ENCODE data around the gene BBS7. TPM values are rescaled to one million over a fixed set of nuclear protein-coding genes. Genes with fewer than 3 reads are reported as not detected.

The BBS7 gene
- total RNA-seq, 2 donors from 2014 or later: 10.1 to 17.1 TPM

DNA sequence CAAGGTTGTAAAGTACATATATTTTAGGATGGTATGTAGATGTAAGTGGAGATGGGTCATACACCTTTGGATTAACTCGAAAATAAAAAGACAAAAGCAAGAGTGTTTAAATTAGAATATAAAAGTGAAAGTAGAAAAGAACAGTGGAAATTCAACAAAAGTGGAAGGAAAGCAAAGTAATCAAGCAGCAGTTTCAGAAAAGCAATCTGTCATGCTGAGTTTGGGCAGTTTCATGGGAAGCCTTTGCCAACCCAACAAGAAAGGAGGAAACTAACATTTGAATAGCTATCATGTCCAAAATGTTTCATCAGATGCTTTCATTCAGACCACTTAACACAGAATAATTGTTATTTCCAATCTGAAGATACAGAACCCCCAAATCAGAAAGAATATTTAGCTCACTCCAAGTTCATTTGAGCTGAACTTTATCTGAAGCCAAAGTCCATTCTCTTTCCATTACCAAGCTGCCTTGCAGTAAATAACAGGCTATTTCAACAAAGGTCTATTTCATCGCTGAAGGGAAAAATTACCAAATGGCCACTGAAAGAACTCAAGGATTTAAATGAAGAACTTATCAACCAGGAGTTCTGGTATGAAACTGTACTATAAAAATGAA is 71.0 kb downstream of the BBS7 start:
- intact Hi-C loops (cut with DNase I): no loop called here
- no peak overlapping the region for H3K4me3 ChIP-seq
- WGBS: 73% methylated on average over 2 of the region's 2 CpGs
- DNase-seq (ENCODE audit: low spot score): no peak
- no peaks in the 10 kb centered on the region for H3K27me3 ChIP-seq (replicated peaks; ENCODE audit: insufficient read depth)
- H3K36me3 ChIP-seq: no peaks in the 10 kb centered on the region
- no peak overlapping the region for H3K27ac ChIP-seq
- H3K4me1 ChIP-seq (replicated peaks): no peaks in the 10 kb centered on the region
- no peaks in the 10 kb centered on the region for H3K9me3 ChIP-seq
- TF ChIP-seq, protein P1, sequence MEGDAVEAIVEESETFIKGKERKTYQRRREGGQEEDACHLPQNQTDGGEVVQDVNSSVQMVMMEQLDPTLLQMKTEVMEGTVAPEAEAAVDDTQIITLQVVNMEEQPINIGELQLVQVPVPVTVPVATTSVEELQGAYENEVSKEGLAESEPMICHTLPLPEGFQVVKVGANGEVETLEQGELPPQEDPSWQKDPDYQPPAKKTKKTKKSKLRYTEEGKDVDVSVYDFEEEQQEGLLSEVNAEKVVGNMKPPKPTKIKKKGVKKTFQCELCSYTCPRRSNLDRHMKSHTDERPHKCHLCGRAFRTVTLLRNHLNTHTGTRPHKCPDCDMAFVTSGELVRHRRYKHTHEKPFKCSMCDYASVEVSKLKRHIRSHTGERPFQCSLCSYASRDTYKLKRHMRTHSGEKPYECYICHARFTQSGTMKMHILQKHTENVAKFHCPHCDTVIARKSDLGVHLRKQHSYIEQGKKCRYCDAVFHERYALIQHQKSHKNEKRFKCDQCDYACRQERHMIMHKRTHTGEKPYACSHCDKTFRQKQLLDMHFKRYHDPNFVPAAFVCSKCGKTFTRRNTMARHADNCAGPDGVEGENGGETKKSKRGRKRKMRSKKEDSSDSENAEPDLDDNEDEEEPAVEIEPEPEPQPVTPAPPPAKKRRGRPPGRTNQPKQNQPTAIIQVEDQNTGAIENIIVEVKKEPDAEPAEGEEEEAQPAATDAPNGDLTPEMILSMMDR (IDR thresholded peaks at IDR 0.05): no peak
- no peak for TF ChIP-seq POLR2AphosphoS5 (IDR thresholded peaks at IDR 0.05)

DNA sequence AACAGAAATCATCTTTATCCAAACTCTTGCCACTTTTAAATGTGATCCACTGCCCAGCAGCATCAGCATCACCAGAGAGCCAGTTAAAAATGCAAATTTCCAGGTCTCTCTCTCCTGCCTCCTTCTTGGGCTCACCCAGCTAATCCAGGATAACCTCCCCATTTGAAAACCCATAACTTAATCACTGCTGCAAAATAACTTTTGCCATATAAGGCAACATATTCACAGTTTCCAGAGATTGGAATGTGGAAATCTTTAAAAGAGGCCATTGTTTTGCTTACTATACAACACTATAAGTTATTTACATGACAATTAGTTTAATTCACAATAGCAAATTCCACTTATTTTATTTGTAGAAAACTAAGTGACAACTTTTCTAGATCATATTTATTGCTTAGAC is 74.0 kb downstream of the BBS7 start:
- no peaks in the 10 kb centered on the region for H3K36me3 ChIP-seq

DNA sequence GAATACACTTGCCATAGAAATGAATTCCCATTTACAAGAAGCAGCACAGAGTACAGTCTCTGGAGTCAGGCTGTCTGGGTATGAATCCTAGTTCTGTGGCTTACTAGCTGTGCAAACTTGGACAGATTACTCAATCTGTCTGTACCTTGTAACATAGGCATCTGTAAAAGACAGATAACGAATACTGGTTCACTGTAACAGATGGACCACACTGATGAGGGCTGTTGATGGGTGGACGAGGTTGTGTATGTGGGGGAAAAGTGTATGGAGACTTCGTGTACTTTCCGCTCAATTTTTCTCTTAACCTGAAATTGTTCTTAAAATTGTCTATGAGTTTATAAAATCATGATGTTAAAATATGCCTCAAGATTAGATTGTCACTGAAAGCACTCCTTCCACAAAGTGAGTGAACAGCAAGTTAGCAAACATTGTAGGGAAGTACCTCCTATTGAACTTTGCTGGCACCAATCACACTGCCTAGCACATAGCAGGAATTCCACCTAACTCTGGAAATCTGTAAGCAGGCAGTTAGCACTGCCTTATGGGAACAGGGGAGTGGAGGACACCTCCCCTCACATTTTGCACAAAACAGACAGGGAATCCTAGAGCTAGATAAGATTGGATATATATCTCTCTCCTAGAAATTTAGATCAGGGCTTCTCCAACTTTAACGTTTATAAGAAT is 75.6 kb downstream of the BBS7 start:
- intact Hi-C loops (cut with DNase I): no loop called here
- 68% methylated on average over 5 of the region's 5 CpGs for WGBS

More for the DNA sequence above, 74.0 kb downstream of the BBS7 start:
- intact Hi-C loops (cut with DNase I): no loop called here
- Histone ChIP-seq H3K27ac (no peak overlapping the region), H3K9me3 (no peaks in the 10 kb centered on the region), H3K4me3 (no peak overlapping the region), H3K4me1 (replicated peaks) (no peaks in the 10 kb centered on the region), H3K27me3 (replicated peaks; ENCODE audit: insufficient read depth) (no peaks in the 10 kb centered on the region)
- DNase-seq (ENCODE audit: low spot score): no peak
- TF ChIP-seq, protein P1 (IDR thresholded peaks at IDR 0.05): no peak
- TF ChIP-seq POLR2A (IDR thresholded peaks at IDR 0.05): no peak
- no peak for TF ChIP-seq POLR2AphosphoS5 (IDR thresholded peaks at IDR 0.05)

DNA sequence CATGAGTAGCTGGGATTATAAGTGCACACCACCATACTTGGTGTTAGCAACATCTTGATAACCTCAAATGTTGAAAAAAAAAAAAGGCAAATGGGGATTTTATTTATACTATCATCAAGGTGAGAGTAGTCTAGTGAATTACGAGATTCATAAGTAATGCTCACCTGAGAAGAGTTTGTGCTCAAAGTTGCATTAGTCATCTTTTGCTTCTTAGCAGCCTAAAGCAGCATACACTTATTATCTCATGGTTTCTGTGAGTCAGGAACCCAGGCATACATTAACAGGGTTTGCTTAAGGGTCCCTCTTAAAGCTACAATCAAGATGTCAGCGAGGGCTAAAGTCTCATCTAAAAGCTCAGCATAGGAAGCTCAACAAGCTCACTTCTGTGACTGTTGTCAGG is 77.3 kb downstream of the BBS7 start:
- no peak overlapping the region for H3K4me3 ChIP-seq
- no peaks in the 10 kb centered on the region for H3K36me3 ChIP-seq
- H3K4me1 ChIP-seq (replicated peaks): no peaks in the 10 kb centered on the region
- WGBS: 95% methylated on average over 2 of the region's 2 CpGs
- no peak for TF ChIP-seq POLR2A (IDR thresholded peaks at IDR 0.05)
- no peak for TF ChIP-seq POLR2AphosphoS5 (IDR thresholded peaks at IDR 0.05)
- TF ChIP-seq, protein P1 (IDR thresholded peaks at IDR 0.05): no peak
- DNase-seq (ENCODE audit: low spot score): no peak
- H3K27me3 ChIP-seq (replicated peaks; ENCODE audit: insufficient read depth): no peaks in the 10 kb centered on the region
- intact Hi-C loops (cut with DNase I): no loop called here
- no peaks in the 10 kb centered on the region for H3K9me3 ChIP-seq
- no peak overlapping the region for H3K27ac ChIP-seq

More for the DNA sequence above, 75.6 kb downstream of the BBS7 start:
- TF ChIP-seq, protein P1 (IDR thresholded peaks at IDR 0.05): no peak
- TF ChIP-seq POLR2A (IDR thresholded peaks at IDR 0.05) (no peak), POLR2AphosphoS5 (IDR thresholded peaks at IDR 0.05) (no peak)
- H3K27me3 ChIP-seq (replicated peaks; ENCODE audit: insufficient read depth): no peaks in the 10 kb centered on the region
- H3K4me3 ChIP-seq: no peak overlapping the region
- no peak for DNase-seq (ENCODE audit: low spot score)
- no peaks in the 10 kb centered on the region for H3K9me3 ChIP-seq
- H3K27ac ChIP-seq: no peak overlapping the region
- H3K36me3 ChIP-seq: no peaks in the 10 kb centered on the region
- no peaks in the 10 kb centered on the region for H3K4me1 ChIP-seq (replicated peaks)

DNA sequence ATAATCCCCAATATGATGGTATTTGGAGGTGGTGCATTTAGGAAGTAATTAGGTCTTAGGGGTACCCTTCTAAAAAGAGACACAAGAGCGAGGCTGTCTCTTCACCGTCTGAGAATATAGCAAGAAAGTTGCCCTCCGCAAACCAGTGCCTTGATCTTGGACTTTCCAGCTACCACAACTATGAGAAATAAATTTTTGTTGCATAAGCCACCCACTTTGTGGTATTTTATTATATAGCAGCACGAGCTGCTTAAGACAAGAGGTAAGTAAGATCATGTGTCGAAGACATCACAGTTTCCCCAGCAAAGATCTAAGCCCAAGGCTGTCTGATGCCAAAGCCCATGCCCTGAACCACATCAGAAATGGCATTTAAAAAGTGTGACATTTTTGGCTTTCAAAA is 78.8 kb downstream of the BBS7 start:
- 90% methylated on average over 5 of the region's 5 CpGs for WGBS
- DNase-seq (ENCODE audit: low spot score): no peak
- intact Hi-C loops (cut with DNase I): no loop called here
- H3K9me3 ChIP-seq: no peaks in the 10 kb centered on the region
- no peak for TF ChIP-seq POLR2AphosphoS5 (IDR thresholded peaks at IDR 0.05)
- TF ChIP-seq, protein P1 (IDR thresholded peaks at IDR 0.05): no peak
- no peak for TF ChIP-seq POLR2A (IDR thresholded peaks at IDR 0.05)
- no peaks in the 10 kb centered on the region for H3K36me3 ChIP-seq
- H3K27me3 ChIP-seq (replicated peaks; ENCODE audit: insufficient read depth): no peaks in the 10 kb centered on the region
- H3K4me1 ChIP-seq (replicated peaks): no peaks in the 10 kb centered on the region
- H3K4me3 ChIP-seq: no peak overlapping the region
- no peak overlapping the region for H3K27ac ChIP-seq
